Neural cell (in vitro differentiated cells): ENCODE measurements around the gene RAB40C. TPM values are rescaled to one million over a fixed set of nuclear protein-coding genes. Genes with fewer than 3 reads are reported as not detected.

ENCODE experiments used
- H2AFZ ChIP-seq: fragments of 200-600, 300-800 bp; sonication (generic), shearing (Covaris generic); 2 replicates; pipeline ENCODE4 v1.6.0; 2014; ENCODE audit warnings: low read depth, mild to moderate bottlenecking, antibody characterized with exemption, low read length, moderate library complexity
- H3F3A ChIP-seq: fragments of 200-600 bp; shearing (Covaris generic); 2 replicates; pipeline ENCODE4 v1.6.1; 2016; ENCODE audit warnings: mild to moderate bottlenecking, moderate library complexity, mixed read lengths, antibody characterized with exemption, low read length; ENCODE audit not compliant: insufficient read depth, poor library complexity, severe bottlenecking
- H3K27ac ChIP-seq: fragments of 200-600, 300-800 bp; sonication (generic), shearing (Covaris generic); 2 replicates; pipeline ENCODE4 v1.5.1; 2014; ENCODE audit warnings: mild to moderate bottlenecking, low read length, moderate library complexity
- H3K27me3 ChIP-seq: fragments of 300-800, 200-600 bp; sonication (generic), shearing (Covaris generic); 2 replicates; pipeline ENCODE4 v1.6.0; 2014; ENCODE audit warnings: mild to moderate bottlenecking, low read depth, low read length, moderate library complexity; ENCODE audit not compliant: insufficient read depth
- H3K36me3 ChIP-seq: fragments of 300-800, 200-600 bp; sonication (generic), shearing (Covaris generic); 2 replicates; pipeline ENCODE4 v1.5.1; 2014; ENCODE audit warnings: mild to moderate bottlenecking, antibody characterized with exemption, low read length, moderate library complexity; ENCODE audit not compliant: insufficient read depth
- H3K4me2 ChIP-seq: fragments of 300-800, 200-600 bp; sonication (generic), shearing (Covaris generic); 2 replicates; pipeline ENCODE4 v1.6.0; 2014; ENCODE audit warnings: mild to moderate bottlenecking, low read length
- H3K4me3 ChIP-seq: fragments of 300-800, 200-600 bp; sonication (generic), shearing (Covaris generic); 2 replicates; pipeline ENCODE4 v1.5.1; 2014; ENCODE audit warnings: mild to moderate bottlenecking, low read length, moderate library complexity
- H3K79me2 ChIP-seq: fragments of 200-600 bp; shearing (Covaris generic); replicated peaks from 2 replicates; pipeline ENCODE4 v1.6.0; 2014; ENCODE audit warnings: mild to moderate bottlenecking, low read length, moderate library complexity; ENCODE audit not compliant: insufficient read depth
- H3K9ac ChIP-seq: fragments of 300-800, 200-600 bp; sonication (generic), shearing (Covaris generic); 2 replicates; pipeline ENCODE4 v1.6.1; 2016; ENCODE audit warnings: mild to moderate bottlenecking, low read length, mixed read lengths
- H3K9me2 ChIP-seq: fragments of 200-600 bp; shearing (Covaris generic); 2 replicates; pipeline ENCODE4 v1.6.1; 2016; ENCODE audit warnings: mild to moderate bottlenecking, low read length, mixed read lengths; ENCODE audit not compliant: insufficient read depth
- H3K9me3 ChIP-seq: fragments of 200-600, 300-800 bp; sonication (generic), shearing (Covaris generic); 2 replicates; pipeline ENCODE4 v1.6.1; 2016; ENCODE audit warnings: mild to moderate bottlenecking, mixed run types, low read length, moderate library complexity, mixed read lengths
- H4K20me1 ChIP-seq: fragments of 200-600 bp; shearing (Covaris generic); 2 replicates; pipeline ENCODE4 v1.6.1; 2016; ENCODE audit warnings: mild to moderate bottlenecking, mixed run types; ENCODE audit not compliant: insufficient read depth
- EP300 ChIP-seq: fragments of 450-650 bp; conservative IDR thresholded peaks from 2 replicates; pipeline ENCODE4 v1.6.1; 2014; ENCODE audit warnings: antibody characterized with exemption, mild to moderate bottlenecking, moderate library complexity; ENCODE audit not compliant: poor library complexity, severe bottlenecking
- EZH2 ChIP-seq: fragments of 200-600, 300-800 bp; shearing (Covaris generic), sonication (generic); IDR thresholded peaks from 2 replicates; pipeline ENCODE4 v1.6.1; 2014; ENCODE audit warnings: antibody characterized with exemption, low read length, borderline replicate concordance, mild to moderate bottlenecking; ENCODE audit not compliant: insufficient read depth, poor library complexity, severe bottlenecking
- MXI1 ChIP-seq: fragments of 450-650 bp; conservative IDR thresholded peaks from 2 replicates; pipeline ENCODE4 v1.6.1; 2014; ENCODE audit warnings: antibody characterized with exemption, mild to moderate bottlenecking; ENCODE audit not compliant: poor library complexity, severe bottlenecking
- POLR2AphosphoS5 ChIP-seq: IDR thresholded peaks from 2 replicates; pipeline ENCODE4 v1.6.1; 2012
- RAD21 ChIP-seq: fragments of 450-650 bp; conservative IDR thresholded peaks from 2 replicates; pipeline ENCODE4 v1.6.1; 2014; ENCODE audit warnings: antibody characterized with exemption, mild to moderate bottlenecking, moderate library complexity
- SMC3 ChIP-seq: fragments of 450-650 bp; conservative IDR thresholded peaks from 2 replicates; pipeline ENCODE4 v1.6.1; 2014; ENCODE audit warnings: antibody characterized with exemption, mild to moderate bottlenecking, moderate library complexity; ENCODE audit not compliant: poor library complexity
- TAF1 ChIP-seq: IDR thresholded peaks from 2 replicates; pipeline ENCODE4 v1.6.1; 2012; ENCODE audit warnings: low read depth
- polyA plus RNA-seq: library from polyadenylated mRNA; depleted of rRNA; stranded (reverse); fragments of >200 nt; gene quantifications from 2 replicates; pipeline ENCODE4 v1.2.3, GENCODE V29; 2014
- TF ChIP-seq, protein P1 (sequence below): IDR thresholded peaks from 2 replicates; pipeline ENCODE4 v1.6.1; 2012; ENCODE audit warnings: borderline replicate concordance
- TF ChIP-seq, protein P2 (sequence below): fragments of 450-650 bp; IDR thresholded peaks from 2 replicates; pipeline ENCODE4 v1.5.1; 2014; ENCODE audit warnings: antibody characterized with exemption, mild to moderate bottlenecking, moderate library complexity; ENCODE audit not compliant: poor library complexity, severe bottlenecking

RAB40C gene
- polyA plus RNA-seq, 1 donor from 2014 or later, result 40.7 TPM

DNA sequence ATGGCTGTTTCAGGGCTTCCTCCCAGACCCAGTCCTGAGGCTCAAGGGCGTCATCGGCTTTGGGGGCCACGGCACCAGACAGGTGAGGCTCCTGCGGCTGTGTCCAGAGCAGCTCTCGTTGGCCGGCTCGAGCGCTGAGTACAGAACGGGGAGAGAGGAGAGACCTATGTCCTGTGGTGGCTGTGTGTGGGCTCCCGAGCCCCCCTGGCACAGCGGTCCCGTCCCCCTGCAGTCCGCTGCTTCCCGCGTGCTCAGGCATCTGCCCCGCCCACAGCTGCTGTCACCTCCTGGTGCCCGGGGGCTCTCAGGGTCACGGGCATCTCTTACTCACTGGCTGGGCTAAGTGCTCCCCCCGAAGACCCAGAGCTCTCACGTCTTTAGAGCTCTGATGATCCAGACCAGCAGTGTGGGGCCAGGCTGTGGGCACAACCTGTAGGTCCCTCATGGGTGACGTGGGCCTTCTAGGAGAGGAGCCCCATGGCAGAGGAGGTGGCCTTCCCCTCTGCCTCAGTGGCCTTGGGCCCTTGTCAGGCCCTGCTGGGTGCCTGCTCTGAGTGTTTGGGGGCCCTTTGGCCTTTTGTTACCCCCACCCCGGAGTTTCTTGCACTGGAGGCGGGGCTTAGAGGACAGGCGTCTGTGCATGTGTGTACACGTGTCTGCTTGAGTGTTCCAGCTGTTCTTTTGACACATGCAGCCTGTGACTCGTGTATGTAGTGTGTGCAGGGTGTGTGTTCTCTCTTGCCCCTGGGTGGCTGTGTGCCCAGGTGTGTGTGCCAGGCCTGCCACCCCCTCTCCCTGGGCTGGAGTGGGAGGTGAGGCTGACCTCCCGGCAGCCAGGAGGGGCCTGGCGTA lies 62.8 kb downstream of the RAB40C start:
- TF ChIP-seq EZH2 (no peak), POLR2AphosphoS5 (no peak), TAF1 (no peak), MXI1 (no peak), RAD21 (no peak), SMC3 (no peak), EP300 (no peak)
- TF ChIP-seq, protein P1, sequence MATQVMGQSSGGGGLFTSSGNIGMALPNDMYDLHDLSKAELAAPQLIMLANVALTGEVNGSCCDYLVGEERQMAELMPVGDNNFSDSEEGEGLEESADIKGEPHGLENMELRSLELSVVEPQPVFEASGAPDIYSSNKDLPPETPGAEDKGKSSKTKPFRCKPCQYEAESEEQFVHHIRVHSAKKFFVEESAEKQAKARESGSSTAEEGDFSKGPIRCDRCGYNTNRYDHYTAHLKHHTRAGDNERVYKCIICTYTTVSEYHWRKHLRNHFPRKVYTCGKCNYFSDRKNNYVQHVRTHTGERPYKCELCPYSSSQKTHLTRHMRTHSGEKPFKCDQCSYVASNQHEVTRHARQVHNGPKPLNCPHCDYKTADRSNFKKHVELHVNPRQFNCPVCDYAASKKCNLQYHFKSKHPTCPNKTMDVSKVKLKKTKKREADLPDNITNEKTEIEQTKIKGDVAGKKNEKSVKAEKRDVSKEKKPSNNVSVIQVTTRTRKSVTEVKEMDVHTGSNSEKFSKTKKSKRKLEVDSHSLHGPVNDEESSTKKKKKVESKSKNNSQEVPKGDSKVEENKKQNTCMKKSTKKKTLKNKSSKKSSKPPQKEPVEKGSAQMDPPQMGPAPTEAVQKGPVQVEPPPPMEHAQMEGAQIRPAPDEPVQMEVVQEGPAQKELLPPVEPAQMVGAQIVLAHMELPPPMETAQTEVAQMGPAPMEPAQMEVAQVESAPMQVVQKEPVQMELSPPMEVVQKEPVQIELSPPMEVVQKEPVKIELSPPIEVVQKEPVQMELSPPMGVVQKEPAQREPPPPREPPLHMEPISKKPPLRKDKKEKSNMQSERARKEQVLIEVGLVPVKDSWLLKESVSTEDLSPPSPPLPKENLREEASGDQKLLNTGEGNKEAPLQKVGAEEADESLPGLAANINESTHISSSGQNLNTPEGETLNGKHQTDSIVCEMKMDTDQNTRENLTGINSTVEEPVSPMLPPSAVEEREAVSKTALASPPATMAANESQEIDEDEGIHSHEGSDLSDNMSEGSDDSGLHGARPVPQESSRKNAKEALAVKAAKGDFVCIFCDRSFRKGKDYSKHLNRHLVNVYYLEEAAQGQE, result no peak
- TF ChIP-seq, protein P2, sequence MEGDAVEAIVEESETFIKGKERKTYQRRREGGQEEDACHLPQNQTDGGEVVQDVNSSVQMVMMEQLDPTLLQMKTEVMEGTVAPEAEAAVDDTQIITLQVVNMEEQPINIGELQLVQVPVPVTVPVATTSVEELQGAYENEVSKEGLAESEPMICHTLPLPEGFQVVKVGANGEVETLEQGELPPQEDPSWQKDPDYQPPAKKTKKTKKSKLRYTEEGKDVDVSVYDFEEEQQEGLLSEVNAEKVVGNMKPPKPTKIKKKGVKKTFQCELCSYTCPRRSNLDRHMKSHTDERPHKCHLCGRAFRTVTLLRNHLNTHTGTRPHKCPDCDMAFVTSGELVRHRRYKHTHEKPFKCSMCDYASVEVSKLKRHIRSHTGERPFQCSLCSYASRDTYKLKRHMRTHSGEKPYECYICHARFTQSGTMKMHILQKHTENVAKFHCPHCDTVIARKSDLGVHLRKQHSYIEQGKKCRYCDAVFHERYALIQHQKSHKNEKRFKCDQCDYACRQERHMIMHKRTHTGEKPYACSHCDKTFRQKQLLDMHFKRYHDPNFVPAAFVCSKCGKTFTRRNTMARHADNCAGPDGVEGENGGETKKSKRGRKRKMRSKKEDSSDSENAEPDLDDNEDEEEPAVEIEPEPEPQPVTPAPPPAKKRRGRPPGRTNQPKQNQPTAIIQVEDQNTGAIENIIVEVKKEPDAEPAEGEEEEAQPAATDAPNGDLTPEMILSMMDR, result no peak
- no peaks in the 10 kb centered on the region for H3K36me3 ChIP-seq

DNA sequence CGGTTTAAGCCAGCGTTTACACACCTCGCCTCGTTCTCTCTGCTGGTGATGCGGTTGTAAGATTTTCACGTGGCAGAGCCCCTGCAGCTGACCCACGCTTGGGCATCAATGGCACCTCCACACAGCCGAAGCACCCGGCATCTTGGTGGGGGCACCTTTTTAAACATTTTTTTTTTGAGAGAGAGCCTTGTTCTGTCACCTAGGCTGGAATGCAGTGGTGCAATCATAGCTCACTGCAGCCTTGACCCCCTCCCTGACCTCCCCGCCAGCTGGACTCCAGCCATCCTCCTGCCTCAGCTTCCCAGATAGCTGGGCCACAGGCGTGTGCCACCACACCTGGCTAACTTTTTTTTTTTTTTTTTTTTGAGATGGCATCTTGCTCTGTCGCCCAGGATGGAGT lies 64.2 kb downstream of the RAB40C start:
- H3K9me3 ChIP-seq, result no peaks in the 10 kb centered on the region
- no peak overlapping the region for H3K4me2 ChIP-seq
- no peak overlapping the region for H2AFZ ChIP-seq
- H3K9ac ChIP-seq, result no peak overlapping the region
- H3F3A ChIP-seq, result no peaks in the 10 kb centered on the region
- H3K4me3 ChIP-seq, result no peak overlapping the region
- TF ChIP-seq, protein P2, result no peak
- no peak for TF ChIP-seq RAD21
- no peak for TF ChIP-seq EP300
- TF ChIP-seq TAF1, result no peak
- TF ChIP-seq, protein P1, result no peak
- no peak for TF ChIP-seq POLR2AphosphoS5
- no peak for TF ChIP-seq MXI1
- H3K36me3 ChIP-seq, result no peaks in the 10 kb centered on the region
- H3K9me2 ChIP-seq, result no peaks in the 10 kb centered on the region
- no peaks in the 10 kb centered on the region for H3K79me2 ChIP-seq
- no peak overlapping the region for H3K27ac ChIP-seq
- no peaks in the 10 kb centered on the region for H4K20me1 ChIP-seq
- H3K27me3 ChIP-seq, result no peaks in the 10 kb centered on the region

More for the DNA sequence above, 62.8 kb downstream of the RAB40C start:
- Histone ChIP-seq H3K4me2 (no peak overlapping the region), H3K79me2 (no peaks in the 10 kb centered on the region), H3K27ac (no peak overlapping the region), H3K4me3 (no peak overlapping the region), H3F3A (no peaks in the 10 kb centered on the region), H3K9me2 (no peaks in the 10 kb centered on the region), H3K27me3 (no peaks in the 10 kb centered on the region), H2AFZ (no peak overlapping the region), H3K9me3 (no peaks in the 10 kb centered on the region), H3K9ac (no peak overlapping the region), H4K20me1 (no peaks in the 10 kb centered on the region)
